ENCODE measurements around the gene FRRS1. TPM values are rescaled to one million over a fixed set of nuclear protein-coding genes. Genes with fewer than 3 reads are reported as not detected.

FRRS1 gene
- total RNA-seq, 1 donor = 24.7 TPM

- H3K4me3 ChIP-seq (ENCODE audit: low read depth, low read length) = no peak overlapping the region
- DNase-seq (ENCODE audit: low read depth) = no peak
- TF ChIP-seq CTCF (IDR thresholded peaks at IDR 0.05; ENCODE audit: insufficient read depth, low read length) = no peak
Measured at GRCh38 chr1:99670583-99670982, 95.9 kb downstream of the FRRS1 start.

GRCh38 chr1:99669821-99670220 lies 96.6 kb downstream of the FRRS1 start:
- DNase-seq (ENCODE audit: low read depth) = no peak
- TF ChIP-seq CTCF (IDR thresholded peaks at IDR 0.05; ENCODE audit: insufficient read depth, low read length) = no peak
- H3K4me3 ChIP-seq (ENCODE audit: low read depth, low read length) = no peak overlapping the region

GRCh38 chr1:99669376-99669775 lies 97.1 kb downstream of the FRRS1 start:
- TF ChIP-seq CTCF (IDR thresholded peaks at IDR 0.05; ENCODE audit: insufficient read depth, low read length) = no peak
- H3K4me3 ChIP-seq (ENCODE audit: low read depth, low read length) = no peak overlapping the region
- no peak for DNase-seq (ENCODE audit: low read depth)

- DNase-seq (ENCODE audit: low read depth) = no peak
- no peak for TF ChIP-seq CTCF (IDR thresholded peaks at IDR 0.05; ENCODE audit: insufficient read depth, low read length)
- no peak overlapping the region for H3K4me3 ChIP-seq (ENCODE audit: low read depth, low read length)
Measured at GRCh38 chr1:99665212-99665611, 101.2 kb downstream of the FRRS1 start.

GRCh38 chr1:99663501-99663900 lies 102.9 kb downstream of the FRRS1 start:
- no peak for DNase-seq (ENCODE audit: low read depth)
- no peak overlapping the region for H3K4me3 ChIP-seq (ENCODE audit: low read depth, low read length)
- TF ChIP-seq CTCF (IDR thresholded peaks at IDR 0.05; ENCODE audit: insufficient read depth, low read length) = no peak

- H3K4me3 ChIP-seq (ENCODE audit: low read depth, low read length) = no peak overlapping the region
- no peak for TF ChIP-seq CTCF (IDR thresholded peaks at IDR 0.05; ENCODE audit: insufficient read depth, low read length)
- DNase-seq (ENCODE audit: low read depth) = peak; percentile 96
Measured at GRCh38 chr1:99662539-99663080, 103.8 kb downstream of the FRRS1 start.

- no peak for TF ChIP-seq CTCF (IDR thresholded peaks at IDR 0.05; ENCODE audit: insufficient read depth, low read length)
- no peak for DNase-seq (ENCODE audit: low read depth)
Measured at GRCh38 chr1:99661780-99662179, 104.7 kb downstream of the FRRS1 start.

More at GRCh38 chr1:99661780-99662179, 104.7 kb downstream of the FRRS1 start:
- H3K4me3 ChIP-seq (ENCODE audit: low read depth, low read length) = no peak overlapping the region
